ENCODE measurements around the gene BPIFB4.

GRCh38 chr20:33059741-33060390, 19.6 kb upstream of the BPIFB4 start:
- TF ChIP-seq CTCF (IDR thresholded peaks at IDR 0.05; ENCODE audit: insufficient read depth, low read depth, low read length) (no peak), EZH2 (IDR thresholded peaks at IDR 0.05; ENCODE audit: insufficient read depth, low read length) (no peak)
